A673 (cell line): ENCODE measurements around the gene CTSW. TPM values are rescaled to one million over a fixed set of nuclear protein-coding genes. Genes with fewer than 3 reads are reported as not detected.
A peak's percentile ranks its signal among the peaks of the same experiment; 100 is the strongest.

Experiments
- BruUV-seq: library from RNA; stranded (reverse); fragments of 400-500 nt; replicated peaks from 2 replicates; lab custom pipeline; 2021; lab: Mats Ljungman, UMichigan
- CTCF ChIA-PET: fragments of 300-600 bp; sonication (Branson Sonifier 250); formaldehyde crosslinking; loops from one replicate; lab custom pipeline; 2022; ENCODE audit warnings: antibody characterized with exemption; lab: Charles Lee
- POLR2A ChIA-PET: fragments of 300-600 bp; sonication (Branson Sonifier 250); formaldehyde crosslinking; loops from one replicate; lab custom pipeline; 2022; ENCODE audit warnings: antibody characterized with exemption; ENCODE audit not compliant: low non-redundant PET; lab: Charles Lee
- DNase-seq: peaks from one replicate; pipeline ENCODE4 v3.0.0-alpha.2; 2015; ENCODE audit warnings: low spot score
- H3K27ac ChIP-seq: fragments of 200-600 bp; sonication (generic); 2 replicates; pipeline ENCODE4 v1.5.1; 2016; ENCODE audit warnings: mixed run types, low read depth, mild to moderate bottlenecking, mixed read lengths, antibody characterized with exemption, low read length; ENCODE audit not compliant: poor library complexity, severe bottlenecking
- H3K27me3 ChIP-seq: fragments of 200-600 bp; sonication (generic); replicated peaks from 2 replicates; pipeline ENCODE4 v1.6.1; 2017; ENCODE audit warnings: mixed run types, low read depth, mild to moderate bottlenecking, mixed read lengths, antibody characterized with exemption, low read length; ENCODE audit not compliant: insufficient read depth, poor library complexity
- H3K36me3 ChIP-seq: fragments of 200-600 bp; sonication (generic); 2 replicates; pipeline ENCODE4 v1.6.1; 2016; ENCODE audit warnings: mixed run types, mild to moderate bottlenecking, mixed read lengths, antibody characterized with exemption, low read length; ENCODE audit not compliant: insufficient read depth, poor library complexity, severe bottlenecking
- H3K4me1 ChIP-seq: fragments of 200-600 bp; sonication (generic); 2 replicates; pipeline ENCODE4 v1.6.1; 2017; ENCODE audit warnings: mixed run types, mild to moderate bottlenecking, mixed read lengths, antibody characterized with exemption, low read length; ENCODE audit not compliant: insufficient read depth, poor library complexity, severe bottlenecking
- H3K4me3 ChIP-seq: fragments of 200-600 bp; sonication (generic); 2 replicates; pipeline ENCODE4 v1.5.1; 2016; ENCODE audit warnings: low read depth, mixed run types, mild to moderate bottlenecking, mixed read lengths, low read length; ENCODE audit not compliant: poor library complexity, severe bottlenecking
- H3K9me3 ChIP-seq: fragments of 200-600 bp; sonication (generic); 2 replicates; pipeline ENCODE4 v1.6.1; 2016; ENCODE audit warnings: mixed run types, low read depth, mild to moderate bottlenecking, mixed read lengths, antibody characterized with exemption, low read length; ENCODE audit not compliant: poor library complexity, severe bottlenecking
- CTCF ChIP-seq: fragments of 300-800, 200-600 bp; sonication (generic); conservative IDR thresholded peaks from 2 replicates; pipeline ENCODE4 v1.5.1; 2017; ENCODE audit warnings: low read depth, mild to moderate bottlenecking, antibody characterized with exemption, low read length, moderate library complexity, mixed read lengths
- EZH2 ChIP-seq: fragments of 200-600 bp; sonication (generic); IDR thresholded peaks from 2 replicates; pipeline ENCODE4 v1.6.1; 2017; ENCODE audit warnings: borderline replicate concordance, low read depth, mild to moderate bottlenecking, mixed read lengths, antibody characterized with exemption, low read length; ENCODE audit not compliant: poor library complexity, severe bottlenecking
- intact Hi-C: fragments of 100-400 bp; cut with micrococcal nuclease; formaldehyde crosslinking; loops from one replicate; pipeline ENCODE4 v1.10.0; 2022; ENCODE audit not compliant: unreplicated experiment
- total RNA-seq: library from RNA; stranded (reverse); gene quantifications from 2 replicates; pipeline ENCODE4 v1.2.3, GENCODE V29; 2021

CTSW gene
- total RNA-seq, 1 experiment from 2014 or later = not detected

- H3K9me3 ChIP-seq = no peaks in the 10 kb centered on the region
- POLR2A ChIA-PET = interaction anchor here (0.5 to 1.2 kb wide), 3 partner anchors 11 to 44 kb away, joined by 3 to 4 read pairs (median 3); partner anchors contain the start of genes MUS81 and SNX32
- no peak for TF ChIP-seq CTCF
- TF ChIP-seq EZH2 = no peak
- H3K4me3 ChIP-seq = no peak overlapping the region
- peak overlapping the region; percentile 75 for H3K27ac ChIP-seq
- peaks cover 24% of the 10 kb centered on the region for H3K4me1 ChIP-seq
- H3K27me3 ChIP-seq = no peaks in the 10 kb centered on the region
- peaks cover 27% of the 10 kb centered on the region for H3K36me3 ChIP-seq
- CTCF ChIA-PET = interaction anchor here (0.6 to 4.1 kb wide), 5 partner anchors 12 to 233 kb away, joined by 3 to 16 read pairs (median 7); partner anchors contain the start of genes FIBP, MUS81 and SIPA1
- intact Hi-C loops = no loop called here
- peak; percentile 62 for DNase-seq
- BruUV-seq = no TSS peak
These were observed 8.6 kb upstream of the CTSW start for GRCh38 chr11:65870706-65871681.

- POLR2A ChIA-PET = interaction anchor here (0.5 to 0.7 kb wide), 2 partner anchors 38 to 93 kb away, joined by 3 to 8 read pairs; partner anchors contain the start of gene SNX32
- CTCF ChIA-PET = interaction anchor here (1.5 to 4.1 kb wide), 4 partner anchors 13 to 18 kb away, joined by 3 to 16 read pairs (median 10); partner anchors contain the start of genes CCDC85B, FIBP and MUS81
- DNase-seq = no peak
These were observed 7.7 kb upstream of the CTSW start for GRCh38 chr11:65871811-65872548.

More at GRCh38 chr11:65871811-65872548, 7.7 kb upstream of the CTSW start:
- H3K4me3 ChIP-seq = peak overlapping the region; percentile 68
- BruUV-seq = no TSS peak
- H3K36me3 ChIP-seq = peaks cover 19% of the 10 kb centered on the region
- H3K4me1 ChIP-seq = peaks cover 24% of the 10 kb centered on the region
- intact Hi-C loops = no loop called here
- H3K9me3 ChIP-seq = no peaks in the 10 kb centered on the region
- TF ChIP-seq CTCF (0 out of 2 replicates have a peak, but pooled peaks have one; percentile 10), EZH2 (no peak)
- peak overlapping the region; percentile 75 for H3K27ac ChIP-seq
- no peaks in the 10 kb centered on the region for H3K27me3 ChIP-seq
